GM23338 (cell line): ENCODE measurements around the gene EHD4. TPM values are rescaled to one million over a fixed set of nuclear protein-coding genes. Genes with fewer than 3 reads are reported as not detected.

ENCODE experiments used
- ATAC-seq: fragments of 200-7000 bp; cut with Tn5 transposase; 3 replicates; pipeline ENCODE4 v1.9.1; 2020
- DNase-seq: peaks from one replicate; pipeline ENCODE4 v3.0.0-alpha.2; 2015; ENCODE audit warnings: low spot score
- H2AFZ ChIP-seq: fragments of 200-600 bp; sonication (generic); 2 replicates; pipeline ENCODE4 v1.8.0; 2016; ENCODE audit warnings: antibody characterized with exemption, mild to moderate bottlenecking, moderate library complexity
- H3F3A ChIP-seq: fragments of 200-600 bp; sonication (generic); replicated peaks from 2 replicates; pipeline ENCODE4 v1.8.0; 2017; ENCODE audit warnings: antibody characterized with exemption, mixed run types, low read depth
- H3K27ac ChIP-seq: fragments of 200-600 bp; sonication (generic); 2 replicates; pipeline ENCODE4 v1.6.1; 2016; ENCODE audit warnings: low read depth
- H3K27me3 ChIP-seq: fragments of 200-600 bp; sonication (generic); 2 replicates; pipeline ENCODE4 v1.8.0; 2016; ENCODE audit warnings: mild to moderate bottlenecking, mixed run types, moderate library complexity; ENCODE audit not compliant: insufficient read depth
- H3K36me3 ChIP-seq: fragments of 200-600 bp; sonication (generic); 2 replicates; pipeline ENCODE4 v1.8.0; 2016; ENCODE audit warnings: mild to moderate bottlenecking; ENCODE audit not compliant: insufficient read depth
- H3K4me1 ChIP-seq: fragments of 200-600 bp; sonication (generic); 2 replicates; pipeline ENCODE4 v1.8.0; 2016; ENCODE audit warnings: mild to moderate bottlenecking, moderate library complexity; ENCODE audit not compliant: insufficient read depth
- H3K4me2 ChIP-seq: fragments of 200-600 bp; sonication (generic); 2 replicates; pipeline ENCODE4 v1.7.1; 2017; ENCODE audit warnings: mixed run types
- H3K4me3 ChIP-seq: fragments of 200-600 bp; sonication (generic); 2 replicates; pipeline ENCODE4 v1.6.1; 2016; ENCODE audit warnings: mixed run types
- H3K79me2 ChIP-seq: fragments of 200-600 bp; sonication (generic); replicated peaks from 2 replicates; pipeline ENCODE4 v1.8.0; 2017; ENCODE audit warnings: mild to moderate bottlenecking; ENCODE audit not compliant: insufficient read depth
- H3K9me2 ChIP-seq: fragments of 200-600 bp; sonication (generic); 2 replicates; pipeline ENCODE4 v1.8.0; 2017; ENCODE audit not compliant: insufficient read depth
- H4K20me1 ChIP-seq: fragments of 200-600 bp; sonication (generic); replicated peaks from 2 replicates; pipeline ENCODE4 v1.8.0; 2017; ENCODE audit warnings: mild to moderate bottlenecking; ENCODE audit not compliant: insufficient read depth
- H3K27ac Mint-ChIP-seq: 2 replicates; pipeline ENCODE4 v1.8.0; 2020; ENCODE audit warnings: inconsistent platforms, mild to moderate bottlenecking, moderate library complexity, mixed read lengths
- H3K27me3 Mint-ChIP-seq: 3 replicates; pipeline ENCODE4 v1.8.0; 2022; ENCODE audit warnings: low read depth, mild to moderate bottlenecking, moderate library complexity, mixed read lengths, inconsistent platforms; ENCODE audit not compliant: insufficient read depth, poor library complexity
- H3K36me3 Mint-ChIP-seq: 3 replicates; pipeline ENCODE4 v1.8.0; 2021; ENCODE audit warnings: low read depth, mild to moderate bottlenecking, inconsistent platforms, moderate library complexity, mixed read lengths
- H3K4me1 Mint-ChIP-seq: 3 replicates; pipeline ENCODE4 v1.8.0; 2020; ENCODE audit warnings: mild to moderate bottlenecking, inconsistent platforms, mixed read lengths
- H3K4me3 Mint-ChIP-seq: 3 replicates; pipeline ENCODE4 v1.8.0; 2021; ENCODE audit warnings: moderate library complexity, mild to moderate bottlenecking, inconsistent platforms, mixed read lengths
- H3K9me3 Mint-ChIP-seq: 3 replicates; pipeline ENCODE4 v1.8.0; 2020; ENCODE audit warnings: moderate library complexity, mild to moderate bottlenecking, inconsistent platforms, mixed read lengths
- CREB1 ChIP-seq: fragments of 250-450 bp; sonication (Bioruptor Pico); IDR thresholded peaks from 2 replicates; pipeline ENCODE4 v1.5.0; 2020; ENCODE audit warnings: low read depth, mild to moderate bottlenecking, moderate library complexity
- EZH2 ChIP-seq: fragments of 200-600 bp; sonication (generic); IDR thresholded peaks from one replicate; pipeline ENCODE4 v1.8.0; 2017; ENCODE audit warnings: antibody characterized with exemption, mild to moderate bottlenecking, low read depth; ENCODE audit not compliant: unreplicated experiment
- EZH2phosphoT487 ChIP-seq: fragments of 200-600 bp; sonication (generic); IDR thresholded peaks from one replicate; pipeline ENCODE4 v1.8.1; 2018; ENCODE audit warnings: antibody characterized with exemption; ENCODE audit not compliant: unreplicated experiment
- STAT1 ChIP-seq: IDR thresholded peaks from one replicate; pipeline ENCODE4 v1.6.1; 2016; ENCODE audit warnings: antibody characterized with exemption; ENCODE audit not compliant: unreplicated experiment
- ZNF114 ChIP-seq: fragments of 250-450 bp; sonication (Bioruptor Pico); IDR thresholded peaks from 2 replicates; pipeline ENCODE4 v1.5.0; 2020; ENCODE audit warnings: mild to moderate bottlenecking, moderate library complexity
- ZNF331 ChIP-seq: fragments of 250-450 bp; sonication (Bioruptor Pico); IDR thresholded peaks from 2 replicates; pipeline ENCODE4 v1.5.0; 2020; ENCODE audit warnings: low read depth, mild to moderate bottlenecking, moderate library complexity
- polyA plus RNA-seq: library from polyadenylated mRNA; unstranded; fragments of >200 nt; fragmentation: Nextera tagmentation; extraction: Ambion mirVana; gene quantifications from 2 replicates; pipeline ENCODE4 v1.2.1, GENCODE V29; 2016
- total RNA-seq: library from RNA; depleted of rRNA; stranded (reverse); fragments of >200 nt; shearing (Covaris generic); gene quantifications from 2 replicates; pipeline ENCODE4 v1.2.3, GENCODE V29; 2014
- TF ChIP-seq, protein P1 (sequence below): fragments of 250-450 bp; sonication (Bioruptor Pico); IDR thresholded peaks from 2 replicates; pipeline ENCODE4 v1.5.0; 2020; ENCODE audit warnings: mild to moderate bottlenecking, moderate library complexity
- TF ChIP-seq, protein P2 (sequence below), 2 experiments: fragments of 200-600 bp in 1 of 2; sonication (generic) in 1 of 2; conservative IDR thresholded peaks; 2 replicates each; pipeline versions ENCODE4 v1.5.1 to v1.6.1; 2016 to 2017; ENCODE audit warnings: antibody characterized with exemption in 2 of 2, low read depth in 2 of 2, mild to moderate bottlenecking in 2 of 2, moderate library complexity in 1 of 2
- TF ChIP-seq, protein P3 (sequence below): IDR thresholded peaks from one replicate; pipeline ENCODE4 v1.6.1; 2018; ENCODE audit warnings: antibody characterized with exemption; ENCODE audit not compliant: unreplicated experiment
- TF ChIP-seq, protein P4 (sequence below): IDR thresholded peaks from 2 replicates; pipeline ENCODE4 v1.6.1; 2016; ENCODE audit warnings: antibody characterized with exemption

The EHD4 gene
- total and polyA plus RNA-seq, 2 experiments from 2014 or later, result 13.0 to 31.0 TPM

DNA sequence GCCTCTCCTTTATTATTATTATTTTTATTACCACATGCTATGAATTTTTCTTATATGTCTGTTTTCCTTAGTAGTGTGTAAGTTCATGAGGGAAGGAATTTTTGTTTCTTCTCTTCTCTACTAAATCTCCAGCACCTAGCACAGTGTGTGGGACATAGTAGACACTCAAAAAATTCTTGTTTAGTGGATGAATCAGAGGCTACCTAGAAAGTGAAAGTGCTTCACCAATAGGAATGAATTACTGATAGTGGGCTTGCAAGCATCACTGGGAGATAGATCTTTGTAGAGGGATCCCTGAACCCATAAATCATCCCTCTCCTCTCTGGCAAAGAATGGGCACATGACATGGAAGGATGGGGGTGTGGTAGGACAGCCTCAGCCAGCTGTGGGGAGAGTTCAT is 87.0 kb downstream of the EHD4 start:
- Histone ChIP-seq H3K27me3 (peaks cover 29% of the 10 kb centered on the region), H3K4me1 (no peaks in the 10 kb centered on the region), H3F3A (0 out of 2 replicates have a peak, but pooled peaks cover 4% of the 10 kb centered on the region), H3K79me2 (no peaks in the 10 kb centered on the region), H3K4me2 (no peak overlapping the region), H3K36me3 (no peaks in the 10 kb centered on the region), H3K27ac (no peak overlapping the region), H4K20me1 (no peaks in the 10 kb centered on the region), H3K4me3 (no peak overlapping the region), H3K9me2 (no peaks in the 10 kb centered on the region), H2AFZ (no peak overlapping the region)
- DNase-seq, result no peak
- peaks cover 10% of the 10 kb centered on the region for H3K4me1 Mint-ChIP-seq
- no peak overlapping the region; the same call in 2 of the 3 replicates for H3K4me3 Mint-ChIP-seq
- H3K27me3 Mint-ChIP-seq, result peaks cover 35% of the 10 kb centered on the region
- TF ChIP-seq ZNF114, result no peak
- TF ChIP-seq ZNF331, result no peak
- TF ChIP-seq CREB1 (CRISPR knock-in tag), result no peak
- TF ChIP-seq, protein P1, sequence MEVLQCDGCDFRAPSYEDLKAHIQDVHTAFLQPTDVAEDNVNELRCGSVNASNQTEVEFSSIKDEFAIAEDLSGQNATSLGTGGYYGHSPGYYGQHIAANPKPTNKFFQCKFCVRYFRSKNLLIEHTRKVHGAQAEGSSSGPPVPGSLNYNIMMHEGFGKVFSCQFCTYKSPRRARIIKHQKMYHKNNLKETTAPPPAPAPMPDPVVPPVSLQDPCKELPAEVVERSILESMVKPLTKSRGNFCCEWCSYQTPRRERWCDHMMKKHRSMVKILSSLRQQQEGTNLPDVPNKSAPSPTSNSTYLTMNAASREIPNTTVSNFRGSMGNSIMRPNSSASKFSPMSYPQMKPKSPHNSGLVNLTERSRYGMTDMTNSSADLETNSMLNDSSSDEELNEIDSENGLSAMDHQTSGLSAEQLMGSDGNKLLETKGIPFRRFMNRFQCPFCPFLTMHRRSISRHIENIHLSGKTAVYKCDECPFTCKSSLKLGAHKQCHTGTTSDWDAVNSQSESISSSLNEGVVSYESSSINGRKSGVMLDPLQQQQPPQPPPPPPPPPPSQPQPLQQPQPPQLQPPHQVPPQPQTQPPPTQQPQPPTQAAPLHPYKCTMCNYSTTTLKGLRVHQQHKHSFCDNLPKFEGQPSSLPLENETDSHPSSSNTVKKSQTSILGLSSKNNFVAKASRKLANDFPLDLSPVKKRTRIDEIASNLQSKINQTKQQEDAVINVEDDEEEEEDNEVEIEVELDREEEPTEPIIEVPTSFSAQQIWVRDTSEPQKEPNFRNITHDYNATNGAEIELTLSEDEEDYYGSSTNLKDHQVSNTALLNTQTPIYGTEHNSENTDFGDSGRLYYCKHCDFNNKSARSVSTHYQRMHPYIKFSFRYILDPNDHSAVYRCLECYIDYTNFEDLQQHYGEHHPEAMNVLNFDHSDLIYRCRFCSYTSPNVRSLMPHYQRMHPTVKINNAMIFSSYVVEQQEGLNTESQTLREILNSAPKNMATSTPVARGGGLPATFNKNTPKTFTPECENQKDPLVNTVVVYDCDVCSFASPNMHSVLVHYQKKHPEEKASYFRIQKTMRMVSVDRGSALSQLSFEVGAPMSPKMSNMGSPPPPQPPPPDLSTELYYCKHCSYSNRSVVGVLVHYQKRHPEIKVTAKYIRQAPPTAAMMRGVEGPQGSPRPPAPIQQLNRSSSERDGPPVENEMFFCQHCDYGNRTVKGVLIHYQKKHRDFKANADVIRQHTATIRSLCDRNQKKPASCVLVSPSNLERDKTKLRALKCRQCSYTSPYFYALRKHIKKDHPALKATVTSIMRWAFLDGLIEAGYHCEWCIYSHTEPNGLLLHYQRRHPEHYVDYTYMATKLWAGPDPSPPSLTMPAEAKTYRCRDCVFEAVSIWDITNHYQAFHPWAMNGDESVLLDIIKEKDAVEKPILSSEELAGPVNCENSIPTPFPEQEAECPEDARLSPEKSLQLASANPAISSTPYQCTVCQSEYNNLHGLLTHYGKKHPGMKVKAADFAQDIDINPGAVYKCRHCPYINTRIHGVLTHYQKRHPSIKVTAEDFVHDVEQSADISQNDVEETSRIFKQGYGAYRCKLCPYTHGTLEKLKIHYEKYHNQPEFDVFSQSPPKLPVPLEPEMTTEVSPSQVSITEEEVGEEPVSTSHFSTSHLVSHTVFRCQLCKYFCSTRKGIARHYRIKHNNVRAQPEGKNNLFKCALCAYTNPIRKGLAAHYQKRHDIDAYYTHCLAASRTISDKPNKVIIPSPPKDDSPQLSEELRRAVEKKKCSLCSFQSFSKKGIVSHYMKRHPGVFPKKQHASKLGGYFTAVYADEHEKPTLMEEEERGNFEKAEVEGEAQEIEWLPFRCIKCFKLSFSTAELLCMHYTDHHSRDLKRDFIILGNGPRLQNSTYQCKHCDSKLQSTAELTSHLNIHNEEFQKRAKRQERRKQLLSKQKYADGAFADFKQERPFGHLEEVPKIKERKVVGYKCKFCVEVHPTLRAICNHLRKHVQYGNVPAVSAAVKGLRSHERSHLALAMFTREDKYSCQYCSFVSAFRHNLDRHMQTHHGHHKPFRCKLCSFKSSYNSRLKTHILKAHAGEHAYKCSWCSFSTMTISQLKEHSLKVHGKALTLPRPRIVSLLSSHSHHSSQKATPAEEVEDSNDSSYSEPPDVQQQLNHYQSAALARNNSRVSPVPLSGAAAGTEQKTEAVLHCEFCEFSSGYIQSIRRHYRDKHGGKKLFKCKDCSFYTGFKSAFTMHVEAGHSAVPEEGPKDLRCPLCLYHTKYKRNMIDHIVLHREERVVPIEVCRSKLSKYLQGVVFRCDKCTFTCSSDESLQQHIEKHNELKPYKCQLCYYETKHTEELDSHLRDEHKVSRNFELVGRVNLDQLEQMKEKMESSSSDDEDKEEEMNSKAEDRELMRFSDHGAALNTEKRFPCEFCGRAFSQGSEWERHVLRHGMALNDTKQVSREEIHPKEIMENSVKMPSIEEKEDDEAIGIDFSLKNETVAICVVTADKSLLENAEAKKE (CRISPR knock-in tag), result no peak
- no peak for TF ChIP-seq STAT1
- TF ChIP-seq EZH2, result no peak
- TF ChIP-seq, protein P2, sequence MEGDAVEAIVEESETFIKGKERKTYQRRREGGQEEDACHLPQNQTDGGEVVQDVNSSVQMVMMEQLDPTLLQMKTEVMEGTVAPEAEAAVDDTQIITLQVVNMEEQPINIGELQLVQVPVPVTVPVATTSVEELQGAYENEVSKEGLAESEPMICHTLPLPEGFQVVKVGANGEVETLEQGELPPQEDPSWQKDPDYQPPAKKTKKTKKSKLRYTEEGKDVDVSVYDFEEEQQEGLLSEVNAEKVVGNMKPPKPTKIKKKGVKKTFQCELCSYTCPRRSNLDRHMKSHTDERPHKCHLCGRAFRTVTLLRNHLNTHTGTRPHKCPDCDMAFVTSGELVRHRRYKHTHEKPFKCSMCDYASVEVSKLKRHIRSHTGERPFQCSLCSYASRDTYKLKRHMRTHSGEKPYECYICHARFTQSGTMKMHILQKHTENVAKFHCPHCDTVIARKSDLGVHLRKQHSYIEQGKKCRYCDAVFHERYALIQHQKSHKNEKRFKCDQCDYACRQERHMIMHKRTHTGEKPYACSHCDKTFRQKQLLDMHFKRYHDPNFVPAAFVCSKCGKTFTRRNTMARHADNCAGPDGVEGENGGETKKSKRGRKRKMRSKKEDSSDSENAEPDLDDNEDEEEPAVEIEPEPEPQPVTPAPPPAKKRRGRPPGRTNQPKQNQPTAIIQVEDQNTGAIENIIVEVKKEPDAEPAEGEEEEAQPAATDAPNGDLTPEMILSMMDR (conservative IDR thresholded peaks at IDR 0.05; ENCODE audit: low read depth in 2 of 2), result no peak
- TF ChIP-seq, protein P3, sequence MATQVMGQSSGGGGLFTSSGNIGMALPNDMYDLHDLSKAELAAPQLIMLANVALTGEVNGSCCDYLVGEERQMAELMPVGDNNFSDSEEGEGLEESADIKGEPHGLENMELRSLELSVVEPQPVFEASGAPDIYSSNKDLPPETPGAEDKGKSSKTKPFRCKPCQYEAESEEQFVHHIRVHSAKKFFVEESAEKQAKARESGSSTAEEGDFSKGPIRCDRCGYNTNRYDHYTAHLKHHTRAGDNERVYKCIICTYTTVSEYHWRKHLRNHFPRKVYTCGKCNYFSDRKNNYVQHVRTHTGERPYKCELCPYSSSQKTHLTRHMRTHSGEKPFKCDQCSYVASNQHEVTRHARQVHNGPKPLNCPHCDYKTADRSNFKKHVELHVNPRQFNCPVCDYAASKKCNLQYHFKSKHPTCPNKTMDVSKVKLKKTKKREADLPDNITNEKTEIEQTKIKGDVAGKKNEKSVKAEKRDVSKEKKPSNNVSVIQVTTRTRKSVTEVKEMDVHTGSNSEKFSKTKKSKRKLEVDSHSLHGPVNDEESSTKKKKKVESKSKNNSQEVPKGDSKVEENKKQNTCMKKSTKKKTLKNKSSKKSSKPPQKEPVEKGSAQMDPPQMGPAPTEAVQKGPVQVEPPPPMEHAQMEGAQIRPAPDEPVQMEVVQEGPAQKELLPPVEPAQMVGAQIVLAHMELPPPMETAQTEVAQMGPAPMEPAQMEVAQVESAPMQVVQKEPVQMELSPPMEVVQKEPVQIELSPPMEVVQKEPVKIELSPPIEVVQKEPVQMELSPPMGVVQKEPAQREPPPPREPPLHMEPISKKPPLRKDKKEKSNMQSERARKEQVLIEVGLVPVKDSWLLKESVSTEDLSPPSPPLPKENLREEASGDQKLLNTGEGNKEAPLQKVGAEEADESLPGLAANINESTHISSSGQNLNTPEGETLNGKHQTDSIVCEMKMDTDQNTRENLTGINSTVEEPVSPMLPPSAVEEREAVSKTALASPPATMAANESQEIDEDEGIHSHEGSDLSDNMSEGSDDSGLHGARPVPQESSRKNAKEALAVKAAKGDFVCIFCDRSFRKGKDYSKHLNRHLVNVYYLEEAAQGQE, result no peak
- TF ChIP-seq EZH2phosphoT487, result no peak
- TF ChIP-seq, protein P4, sequence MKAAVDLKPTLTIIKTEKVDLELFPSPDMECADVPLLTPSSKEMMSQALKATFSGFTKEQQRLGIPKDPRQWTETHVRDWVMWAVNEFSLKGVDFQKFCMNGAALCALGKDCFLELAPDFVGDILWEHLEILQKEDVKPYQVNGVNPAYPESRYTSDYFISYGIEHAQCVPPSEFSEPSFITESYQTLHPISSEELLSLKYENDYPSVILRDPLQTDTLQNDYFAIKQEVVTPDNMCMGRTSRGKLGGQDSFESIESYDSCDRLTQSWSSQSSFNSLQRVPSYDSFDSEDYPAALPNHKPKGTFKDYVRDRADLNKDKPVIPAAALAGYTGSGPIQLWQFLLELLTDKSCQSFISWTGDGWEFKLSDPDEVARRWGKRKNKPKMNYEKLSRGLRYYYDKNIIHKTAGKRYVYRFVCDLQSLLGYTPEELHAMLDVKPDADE, result no peak
- no peak overlapping the region for H3K27ac Mint-ChIP-seq
- ATAC-seq, result no peak
- H3K36me3 Mint-ChIP-seq, result no peaks in the 10 kb centered on the region; the same call in 2 of the 3 replicates
- H3K9me3 Mint-ChIP-seq, result no peaks in the 10 kb centered on the region; the same call in 2 of the 3 replicates
